DND-41 (cell line): ENCODE results near the gene CYP2U1.

Experiments used
- EZH2 ChIP-seq: IDR thresholded peaks from 3 replicates; pipeline ENCODE4 v1.6.1; 2012; ENCODE audit warnings: borderline replicate concordance, low read depth, mild to moderate bottlenecking, moderate library complexity, low read length, inconsistent platforms; ENCODE audit not compliant: severe bottlenecking
- TF ChIP-seq, protein P1 (sequence below): IDR thresholded peaks from 2 replicates; pipeline ENCODE4 v1.5.1; 2012; ENCODE audit warnings: borderline replicate concordance, low read length, moderate library complexity, mild to moderate bottlenecking; ENCODE audit not compliant: poor library complexity, severe bottlenecking; ENCODE audit errors: extremely low read depth

- TF ChIP-seq, protein P1, sequence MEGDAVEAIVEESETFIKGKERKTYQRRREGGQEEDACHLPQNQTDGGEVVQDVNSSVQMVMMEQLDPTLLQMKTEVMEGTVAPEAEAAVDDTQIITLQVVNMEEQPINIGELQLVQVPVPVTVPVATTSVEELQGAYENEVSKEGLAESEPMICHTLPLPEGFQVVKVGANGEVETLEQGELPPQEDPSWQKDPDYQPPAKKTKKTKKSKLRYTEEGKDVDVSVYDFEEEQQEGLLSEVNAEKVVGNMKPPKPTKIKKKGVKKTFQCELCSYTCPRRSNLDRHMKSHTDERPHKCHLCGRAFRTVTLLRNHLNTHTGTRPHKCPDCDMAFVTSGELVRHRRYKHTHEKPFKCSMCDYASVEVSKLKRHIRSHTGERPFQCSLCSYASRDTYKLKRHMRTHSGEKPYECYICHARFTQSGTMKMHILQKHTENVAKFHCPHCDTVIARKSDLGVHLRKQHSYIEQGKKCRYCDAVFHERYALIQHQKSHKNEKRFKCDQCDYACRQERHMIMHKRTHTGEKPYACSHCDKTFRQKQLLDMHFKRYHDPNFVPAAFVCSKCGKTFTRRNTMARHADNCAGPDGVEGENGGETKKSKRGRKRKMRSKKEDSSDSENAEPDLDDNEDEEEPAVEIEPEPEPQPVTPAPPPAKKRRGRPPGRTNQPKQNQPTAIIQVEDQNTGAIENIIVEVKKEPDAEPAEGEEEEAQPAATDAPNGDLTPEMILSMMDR: no peak
- no peak for TF ChIP-seq EZH2
Observed at GRCh38 chr4:107891299-107891698, 40.0 kb upstream of the CYP2U1 start.
